Measurements from ENCODE around the gene DRC1. TPM values are rescaled to one million over a fixed set of nuclear protein-coding genes. Genes with fewer than 3 reads are reported as not detected.
"Not testable (repeated sequence)": the region's sequence is repeated elsewhere in the genome, so short reads cannot be mapped to it uniquely, and the experiment has no call there.

DRC1 gene
- total RNA-seq: not detected

GRCh38 chr2:26401739-26402541, at the start of gene DRC1:
DRC1 (plus strand) TSS chr2:26401920; CDS start chr2:26401990, 70 bp downstream.
- DNase-seq: peak; percentile 48
- intact Hi-C loops (cut with micrococcal nuclease): no loop called here
- ChIA-PET POLR2A (no interaction called here), CTCF (no interaction called here)
- Mint-ChIP-seq H3K27me3 (peaks cover 9% of the 10 kb centered on the region), H3K27ac (no peak within 1 kb of the TSS), H3K9me3 (no peaks in the 10 kb centered on the region), H3K4me1 (ENCODE audit: low read depth) (peaks cover 4% of the 10 kb centered on the region), H3K4me3 (no peak within 1 kb of the TSS), H3K36me3 (no peaks in the 10 kb centered on the region)

- CTCF ChIA-PET: interaction anchor here (0.6 kb wide), 1 partner anchor 579 kb away, joined by 3 read pairs; no protein-coding TSS in a partner anchor
- H3K4me1 Mint-ChIP-seq (ENCODE audit: low read depth): peaks cover 64% of the 10 kb centered on the region
- no peak overlapping the region for H3K27ac Mint-ChIP-seq
- no peaks in the 10 kb centered on the region for H3K9me3 Mint-ChIP-seq
- POLR2A ChIA-PET: interaction anchor here (0.6 to 1.8 kb wide), 3 partner anchors 8 to 390 kb away, joined by 3 read pairs; no protein-coding TSS in a partner anchor
- H3K36me3 Mint-ChIP-seq: peaks cover 14% of the 10 kb centered on the region
- peak; percentile 63 for DNase-seq
- no peak overlapping the region for H3K4me3 Mint-ChIP-seq
- intact Hi-C loops (cut with micrococcal nuclease): no loop called here
- H3K27me3 Mint-ChIP-seq: no peaks in the 10 kb centered on the region
Measured at GRCh38 chr2:26352892-26353291, 48.8 kb upstream of the DRC1 start.

DNA sequence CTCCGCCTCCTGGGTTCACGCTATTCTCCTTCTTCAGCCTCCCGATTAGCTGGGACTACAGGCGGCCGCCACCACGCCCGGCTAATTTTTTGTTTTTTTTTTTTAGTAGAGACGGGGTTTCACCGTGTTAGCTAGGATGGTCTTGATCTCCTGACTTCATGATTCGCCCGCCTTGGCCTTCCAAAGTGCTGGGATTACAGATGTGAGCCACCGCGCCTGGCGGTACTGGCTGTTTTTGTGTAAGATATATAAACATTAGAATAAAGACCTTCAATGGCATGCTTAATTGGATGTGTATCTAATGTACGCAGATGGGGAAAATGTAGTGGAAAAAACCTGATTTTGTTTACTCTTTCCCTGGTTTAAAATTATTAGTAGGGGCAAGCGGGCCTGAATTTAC, 47.3 kb upstream of the DRC1 start:
- intact Hi-C loops (cut with micrococcal nuclease): not testable (repeated sequence)

DNA sequence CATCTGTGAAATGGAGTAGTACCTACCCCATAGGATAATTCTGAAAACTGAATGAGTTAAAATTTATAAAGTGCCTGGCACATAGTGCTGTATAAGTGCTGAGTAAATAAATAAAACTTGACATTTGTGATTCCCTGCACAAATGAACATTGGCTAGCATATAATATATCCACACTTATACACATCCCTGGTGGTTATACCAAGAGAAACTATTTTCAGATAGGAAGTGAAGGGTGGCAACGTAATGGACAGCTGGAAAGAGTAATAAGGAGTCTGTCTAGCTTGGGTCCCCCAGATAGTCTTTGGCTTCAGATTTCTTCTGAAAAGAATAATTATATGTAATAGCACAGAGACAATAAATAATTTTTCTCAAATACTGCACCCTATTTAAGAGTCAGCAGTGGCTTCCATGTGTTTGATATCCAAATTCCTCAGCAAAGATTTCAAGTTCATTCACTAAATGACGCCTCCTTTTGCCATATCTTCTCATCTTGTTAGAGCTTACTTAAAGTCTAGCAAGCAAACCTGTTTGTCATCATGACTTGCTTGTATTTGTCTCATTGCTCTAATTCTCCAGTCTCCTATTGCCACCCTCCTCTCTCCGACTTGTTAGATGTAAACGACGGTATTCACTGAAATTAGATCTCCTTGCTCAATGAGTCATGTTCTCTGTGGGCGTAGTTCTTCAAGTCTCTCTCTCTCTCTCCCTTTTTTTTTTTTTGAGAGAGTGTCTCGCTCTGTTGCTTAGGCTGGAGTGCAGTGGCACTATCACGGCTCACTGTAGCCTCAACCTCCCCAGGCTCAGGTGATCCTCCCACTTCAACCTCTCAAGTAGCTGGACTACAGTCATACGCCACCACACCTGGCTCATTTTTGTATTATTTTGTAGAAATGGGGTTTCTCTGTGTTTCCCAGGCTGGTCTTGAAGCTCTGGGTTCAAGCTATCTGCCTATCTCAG, 46.4 kb upstream of the DRC1 start:
- intact Hi-C loops (cut with micrococcal nuclease): no loop called here
- H3K36me3 Mint-ChIP-seq: peaks cover 14% of the 10 kb centered on the region
- DNase-seq: no peak
- peaks cover 70% of the 10 kb centered on the region for H3K4me1 Mint-ChIP-seq (ENCODE audit: low read depth)
- ChIA-PET POLR2A (interaction anchor here (2.6 kb wide), 1 partner anchor 9 kb away, joined by 14 read pairs; the partner anchor contains the start of genes ADGRF3 and SELENOI), CTCF (no interaction called here)
- no peaks in the 10 kb centered on the region for H3K9me3 Mint-ChIP-seq
- no peaks in the 10 kb centered on the region for H3K27me3 Mint-ChIP-seq
- H3K4me3 Mint-ChIP-seq: no peak overlapping the region
- no peak overlapping the region for H3K27ac Mint-ChIP-seq

More for the DNA sequence above, 47.3 kb upstream of the DRC1 start:
- POLR2A ChIA-PET: interaction anchor here (1.8 kb wide), 1 partner anchor 9 kb away, joined by 3 read pairs; no protein-coding TSS in a partner anchor
- H3K4me3 Mint-ChIP-seq, H3K9me3 Mint-ChIP-seq, H3K27me3 Mint-ChIP-seq, CTCF ChIA-PET, H3K27ac Mint-ChIP-seq, DNase-seq: not testable (repeated sequence)
- H3K36me3 Mint-ChIP-seq: peaks cover 14% of the 10 kb centered on the region
- peaks cover 66% of the 10 kb centered on the region for H3K4me1 Mint-ChIP-seq (ENCODE audit: low read depth)

- H3K27me3 Mint-ChIP-seq: no peaks in the 10 kb centered on the region
- peaks cover 14% of the 10 kb centered on the region for H3K36me3 Mint-ChIP-seq
- H3K27ac Mint-ChIP-seq: no peak overlapping the region
- ChIA-PET CTCF (no interaction called here), POLR2A (interaction anchor here (2.6 kb wide), 1 partner anchor 10 kb away, joined by 14 read pairs; the partner anchor contains the start of genes ADGRF3 and SELENOI)
- no peak overlapping the region for H3K4me3 Mint-ChIP-seq
- H3K4me1 Mint-ChIP-seq (ENCODE audit: low read depth): peaks cover 70% of the 10 kb centered on the region
- intact Hi-C loops (cut with micrococcal nuclease): no loop called here
- no peak for DNase-seq
- no peaks in the 10 kb centered on the region for H3K9me3 Mint-ChIP-seq
Measured at GRCh38 chr2:26356111-26356510, 45.6 kb upstream of the DRC1 start.

DNA sequence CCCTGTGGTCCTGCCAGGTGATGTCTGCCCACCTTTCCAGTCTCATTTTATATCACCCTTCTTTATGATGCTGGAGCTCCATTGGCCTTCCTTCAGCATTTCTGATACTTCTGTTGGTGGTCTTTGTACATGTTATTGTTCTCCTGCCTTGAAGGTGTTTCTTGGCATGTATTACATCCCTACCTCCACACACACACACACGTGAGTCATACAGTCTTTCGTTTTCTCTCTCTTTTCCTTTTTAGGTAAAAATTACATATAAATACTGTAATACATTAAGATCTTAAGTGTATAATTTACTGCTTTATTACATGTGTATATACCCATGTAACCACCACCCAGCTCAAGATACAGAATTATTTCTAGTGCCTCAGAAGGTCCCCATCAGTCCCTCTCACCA, 44.9 kb upstream of the DRC1 start:
- POLR2A ChIA-PET: interaction anchor here (0.6 to 2.6 kb wide), 2 partner anchors 10 to 31 kb away, joined by 3 to 14 read pairs; partner anchors contain the start of genes ADGRF3 and SELENOI
- H3K4me3 Mint-ChIP-seq: no peak overlapping the region
- H3K27ac Mint-ChIP-seq: no peak overlapping the region
- intact Hi-C loops (cut with micrococcal nuclease): no loop called here
- H3K36me3 Mint-ChIP-seq: peaks cover 14% of the 10 kb centered on the region
- CTCF ChIA-PET: no interaction called here
- DNase-seq: no peak
- H3K4me1 Mint-ChIP-seq (ENCODE audit: low read depth): peaks cover 71% of the 10 kb centered on the region
- H3K27me3 Mint-ChIP-seq: no peaks in the 10 kb centered on the region
- H3K9me3 Mint-ChIP-seq: no peaks in the 10 kb centered on the region

DNA sequence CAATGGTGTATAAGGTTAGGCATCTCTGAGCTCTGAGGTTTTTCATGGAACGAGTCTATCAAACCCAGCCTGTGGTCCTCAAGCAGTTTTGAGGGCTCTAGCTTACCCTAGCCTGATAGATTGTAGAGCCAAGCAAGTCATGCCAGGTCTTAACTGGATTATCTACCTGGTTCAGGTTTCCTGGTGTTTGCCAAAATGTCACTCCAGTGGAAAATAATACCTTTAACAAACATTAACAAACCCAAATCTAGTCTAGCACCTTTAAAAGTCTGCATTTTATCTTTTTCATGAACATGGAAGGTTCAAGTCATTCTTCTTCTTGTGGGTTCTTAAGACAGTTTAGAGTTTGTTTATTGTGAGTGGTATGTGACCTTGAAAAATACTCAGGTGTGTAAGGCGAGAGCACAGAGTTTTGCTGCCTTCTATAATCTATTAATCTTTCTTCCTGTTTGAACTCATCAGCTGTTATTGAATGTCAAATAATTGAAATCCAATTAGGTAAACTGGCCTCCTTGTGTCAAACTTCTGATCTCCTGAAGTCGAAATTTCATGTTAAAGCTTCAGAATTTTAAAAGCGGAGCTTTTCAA, 41.7 kb upstream of the DRC1 start:
- Mint-ChIP-seq H3K4me3 (no peak overlapping the region), H3K27ac (no peak overlapping the region), H3K4me1 (ENCODE audit: low read depth) (peaks cover 65% of the 10 kb centered on the region), H3K36me3 (peaks cover 9% of the 10 kb centered on the region), H3K27me3 (no peaks in the 10 kb centered on the region), H3K9me3 (no peaks in the 10 kb centered on the region)
- POLR2A ChIA-PET: interaction anchor here (0.7 kb wide), 1 partner anchor 14 kb away, joined by 3 read pairs; no protein-coding TSS in a partner anchor
- DNase-seq: no peak
- CTCF ChIA-PET: no interaction called here
- intact Hi-C loops (cut with micrococcal nuclease): loop anchor here (2.0 kb wide), 1 partner anchor 13 kb away; the partner anchor contains the start of genes ADGRF3 and SELENOI

DNA sequence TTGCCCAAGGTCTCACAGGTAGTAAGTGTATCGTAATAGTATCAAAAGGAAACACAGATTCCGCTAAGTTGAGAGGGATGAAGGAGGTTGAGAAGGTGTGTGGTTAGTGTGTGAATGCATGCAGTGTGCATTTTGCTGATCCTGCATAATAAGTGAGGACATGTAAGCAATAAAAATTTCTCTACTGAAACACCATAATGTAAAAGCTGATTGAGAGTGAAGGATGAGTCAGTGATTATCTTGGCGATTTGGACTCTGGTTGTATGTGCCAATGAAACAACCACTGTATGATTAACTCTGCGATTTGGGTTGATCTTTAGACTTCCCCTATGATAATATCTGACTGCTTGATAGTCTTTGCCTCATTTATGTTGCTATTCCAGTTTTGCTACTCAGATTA, 38.4 kb upstream of the DRC1 start:
- intact Hi-C loops (cut with micrococcal nuclease): no loop called here
- CTCF ChIA-PET: interaction anchor here (1.0 kb wide), 1 partner anchor 215 kb away, joined by 3 read pairs; no protein-coding TSS in a partner anchor
- Mint-ChIP-seq H3K36me3 (peaks cover 16% of the 10 kb centered on the region), H3K27ac (no peak overlapping the region), H3K27me3 (no peaks in the 10 kb centered on the region), H3K4me3 (no peak overlapping the region), H3K4me1 (ENCODE audit: low read depth) (peaks cover 39% of the 10 kb centered on the region), H3K9me3 (no peaks in the 10 kb centered on the region)
- DNase-seq: no peak
- POLR2A ChIA-PET: interaction anchor here (1.1 kb wide), 1 partner anchor 16 kb away, joined by 3 read pairs; the partner anchor contains the start of gene ADGRF3

DNA sequence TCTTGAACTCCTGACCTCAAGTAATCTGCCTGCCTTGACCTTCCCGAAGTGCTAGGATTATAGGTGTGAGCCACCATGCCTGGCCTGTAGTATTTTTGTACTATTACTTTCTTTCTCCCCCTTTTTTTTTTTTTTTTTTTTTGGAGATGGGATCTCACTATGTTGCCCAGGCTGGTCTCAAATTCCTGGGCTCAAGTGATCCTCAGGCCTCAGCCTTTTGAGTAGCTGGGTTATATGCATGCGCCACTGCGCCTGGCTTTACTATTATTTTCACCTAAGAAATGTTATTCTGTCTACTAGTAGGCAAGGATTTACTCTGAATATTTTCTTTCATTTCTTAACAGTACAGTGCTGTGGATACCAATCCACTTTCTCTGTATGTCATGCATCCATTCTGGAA, 37.8 kb upstream of the DRC1 start:
- H3K27ac Mint-ChIP-seq: no peak overlapping the region
- CTCF ChIA-PET: interaction anchor here (1.5 kb wide), 1 partner anchor 214 kb away, joined by 3 read pairs; no protein-coding TSS in a partner anchor
- peaks cover 34% of the 10 kb centered on the region for H3K4me1 Mint-ChIP-seq (ENCODE audit: low read depth)
- POLR2A ChIA-PET: interaction anchor here (1.1 kb wide), 1 partner anchor 17 kb away, joined by 3 read pairs; the partner anchor contains the start of gene ADGRF3
- H3K27me3 Mint-ChIP-seq: no peaks in the 10 kb centered on the region
- H3K4me3 Mint-ChIP-seq: no peak overlapping the region
- no peak for DNase-seq
- H3K9me3 Mint-ChIP-seq: no peaks in the 10 kb centered on the region
- intact Hi-C loops (cut with micrococcal nuclease): no loop called here
- peaks cover 14% of the 10 kb centered on the region for H3K36me3 Mint-ChIP-seq

DNA sequence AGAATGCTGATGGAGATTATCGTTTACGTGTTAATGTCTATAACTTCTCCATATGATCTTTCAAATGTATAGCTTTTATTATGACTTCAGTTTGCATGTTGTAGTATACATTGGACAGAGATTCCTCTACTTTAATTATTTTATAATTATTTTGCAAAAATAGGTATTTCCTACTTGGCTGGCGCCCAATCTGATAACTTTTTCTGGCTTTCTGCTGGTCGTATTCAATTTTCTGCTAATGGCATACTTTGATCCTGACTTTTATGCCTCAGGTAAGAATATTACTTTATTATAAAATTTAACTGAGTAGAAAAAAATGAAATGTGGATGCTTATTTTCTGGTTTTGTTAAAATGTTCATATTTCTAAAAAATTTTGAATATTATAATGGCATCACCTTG, 37.1 kb upstream of the DRC1 start:
- DNase-seq: no peak
- POLR2A ChIA-PET: no interaction called here
- peaks cover 21% of the 10 kb centered on the region for H3K36me3 Mint-ChIP-seq
- H3K4me1 Mint-ChIP-seq (ENCODE audit: low read depth): peaks cover 28% of the 10 kb centered on the region
- no peak overlapping the region for H3K4me3 Mint-ChIP-seq
- no peak overlapping the region for H3K27ac Mint-ChIP-seq
- intact Hi-C loops (cut with micrococcal nuclease): no loop called here
- no peaks in the 10 kb centered on the region for H3K27me3 Mint-ChIP-seq
- H3K9me3 Mint-ChIP-seq: no peaks in the 10 kb centered on the region
- CTCF ChIA-PET: interaction anchor here (1.5 kb wide), 1 partner anchor 213 kb away, joined by 3 read pairs; no protein-coding TSS in a partner anchor

DNA sequence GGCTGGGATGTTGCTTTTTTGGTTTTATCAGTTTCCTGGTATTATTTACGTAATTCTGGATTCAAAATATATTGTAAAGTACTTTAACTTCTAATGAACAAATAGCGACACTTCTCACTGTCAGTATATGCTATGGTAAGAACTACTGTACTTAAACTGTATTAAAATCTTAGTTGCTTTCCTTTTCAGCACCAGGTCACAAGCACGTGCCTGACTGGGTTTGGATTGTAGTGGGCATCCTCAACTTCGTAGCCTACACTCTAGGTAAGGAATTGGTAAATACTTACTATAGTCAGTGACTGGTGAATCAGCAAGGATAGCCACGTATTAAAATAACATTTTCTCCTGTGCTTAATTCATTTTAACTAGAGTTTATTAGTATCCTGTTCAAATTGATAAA, 34.8 kb upstream of the DRC1 start:
- ChIA-PET POLR2A (no interaction called here), CTCF (no interaction called here)
- Mint-ChIP-seq H3K4me1 (ENCODE audit: low read depth) (peaks cover 15% of the 10 kb centered on the region), H3K4me3 (no peak overlapping the region), H3K9me3 (no peaks in the 10 kb centered on the region), H3K27me3 (no peaks in the 10 kb centered on the region), H3K27ac (no peak overlapping the region), H3K36me3 (peaks cover 28% of the 10 kb centered on the region)
- DNase-seq: no peak
- intact Hi-C loops (cut with micrococcal nuclease): no loop called here

Measured in activated CD4-positive, alpha-beta memory T cell treated with anti-CD3 and anti-CD28 coated beads for 36 hours (primary cell).